ENCODE data around the gene UFD1.

DNA sequence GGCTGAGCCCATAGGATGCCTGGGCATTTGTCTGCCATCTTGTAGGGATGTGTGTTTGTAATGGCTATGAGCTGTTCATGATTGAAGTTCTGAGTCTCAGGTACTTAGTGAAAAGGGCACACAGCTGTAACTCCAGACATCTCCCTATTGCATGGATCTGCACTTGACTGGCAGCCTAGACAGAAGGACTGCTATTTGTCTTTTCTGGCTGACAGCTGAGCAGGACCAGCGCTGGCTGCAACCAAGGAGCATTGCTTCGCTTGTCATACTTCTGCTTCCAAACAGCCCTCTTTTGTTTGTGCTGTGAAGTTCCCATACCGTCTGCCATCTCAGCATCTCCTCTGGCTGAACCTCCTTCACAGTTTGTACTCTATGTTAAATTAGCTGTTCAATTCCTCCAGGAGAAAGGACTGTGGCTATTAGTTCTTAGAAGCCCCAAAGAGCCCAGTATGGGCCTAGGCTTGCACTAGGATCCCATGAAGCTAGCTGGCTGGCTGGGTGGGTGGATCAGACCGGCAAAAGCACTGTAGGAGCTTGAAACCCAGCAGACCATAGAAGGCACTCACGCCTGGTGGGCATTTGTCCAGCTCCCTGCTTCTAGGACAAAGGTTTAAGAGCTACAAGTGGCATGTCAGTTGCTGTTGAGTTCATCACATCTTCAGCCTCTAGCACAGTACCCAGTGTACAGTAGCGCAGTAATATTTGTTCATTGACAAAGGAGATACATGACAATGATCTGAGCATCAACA is 67.9 kb downstream of the UFD1 start:
- TF ChIP-seq, protein P1, sequence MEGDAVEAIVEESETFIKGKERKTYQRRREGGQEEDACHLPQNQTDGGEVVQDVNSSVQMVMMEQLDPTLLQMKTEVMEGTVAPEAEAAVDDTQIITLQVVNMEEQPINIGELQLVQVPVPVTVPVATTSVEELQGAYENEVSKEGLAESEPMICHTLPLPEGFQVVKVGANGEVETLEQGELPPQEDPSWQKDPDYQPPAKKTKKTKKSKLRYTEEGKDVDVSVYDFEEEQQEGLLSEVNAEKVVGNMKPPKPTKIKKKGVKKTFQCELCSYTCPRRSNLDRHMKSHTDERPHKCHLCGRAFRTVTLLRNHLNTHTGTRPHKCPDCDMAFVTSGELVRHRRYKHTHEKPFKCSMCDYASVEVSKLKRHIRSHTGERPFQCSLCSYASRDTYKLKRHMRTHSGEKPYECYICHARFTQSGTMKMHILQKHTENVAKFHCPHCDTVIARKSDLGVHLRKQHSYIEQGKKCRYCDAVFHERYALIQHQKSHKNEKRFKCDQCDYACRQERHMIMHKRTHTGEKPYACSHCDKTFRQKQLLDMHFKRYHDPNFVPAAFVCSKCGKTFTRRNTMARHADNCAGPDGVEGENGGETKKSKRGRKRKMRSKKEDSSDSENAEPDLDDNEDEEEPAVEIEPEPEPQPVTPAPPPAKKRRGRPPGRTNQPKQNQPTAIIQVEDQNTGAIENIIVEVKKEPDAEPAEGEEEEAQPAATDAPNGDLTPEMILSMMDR (IDR thresholded peaks at IDR 0.05), result no peak
- no peak for TF ChIP-seq EZH2 (IDR thresholded peaks at IDR 0.05; ENCODE audit: borderline replicate concordance, insufficient read depth, low read depth, low read length, poor library complexity, severe bottlenecking)
